Retinal pigment epithelial cell (primary cell): ENCODE results near the gene OSM.
"Not testable (repeated sequence)": the region's sequence is repeated elsewhere in the genome, so short reads cannot be mapped to it uniquely, and the experiment has no call there.

Source experiments
- DNase-seq: peaks from one replicate; pipeline ENCODE4 v3.0.0-alpha.2; 2010; ENCODE audit warnings: low read depth
- H3K4me3 ChIP-seq: 2 replicates; pipeline ENCODE4 v1.5.1; 2011; ENCODE audit warnings: mild to moderate bottlenecking, low read length, control low read depth, moderate library complexity
- CTCF ChIP-seq: conservative IDR thresholded peaks from 2 replicates; pipeline ENCODE4 v1.5.1; 2011; ENCODE audit warnings: low read depth, low read length, control low read depth, inconsistent platforms

Gene OSM

DNA sequence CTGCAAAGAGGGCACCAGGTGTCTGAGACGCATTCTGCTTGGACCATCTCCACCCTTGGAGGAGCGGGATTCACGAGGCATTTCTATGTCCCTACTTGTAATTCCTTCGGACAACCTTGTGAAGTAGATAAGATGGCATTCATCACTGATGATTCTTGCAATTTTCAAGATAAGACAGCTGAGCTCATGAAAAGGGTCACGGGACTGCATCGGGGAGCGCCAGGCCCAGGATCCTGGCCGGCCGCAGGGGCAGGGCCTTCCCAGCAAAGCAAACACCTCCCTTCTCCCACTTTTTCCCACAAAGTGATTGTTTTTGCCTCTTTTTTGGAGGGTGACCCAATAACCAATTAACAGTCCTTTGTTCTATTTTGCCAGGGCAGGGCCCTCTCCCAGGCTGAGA lies 28.5 kb downstream of the OSM start:
- no peak for TF ChIP-seq CTCF
- H3K4me3 ChIP-seq: no peak overlapping the region
- DNase-seq: no peak

GRCh38 chr22:30236875-30237274 lies 29.8 kb downstream of the OSM start:
- no peak for DNase-seq
- no peak for TF ChIP-seq CTCF
- no peak overlapping the region for H3K4me3 ChIP-seq

DNA sequence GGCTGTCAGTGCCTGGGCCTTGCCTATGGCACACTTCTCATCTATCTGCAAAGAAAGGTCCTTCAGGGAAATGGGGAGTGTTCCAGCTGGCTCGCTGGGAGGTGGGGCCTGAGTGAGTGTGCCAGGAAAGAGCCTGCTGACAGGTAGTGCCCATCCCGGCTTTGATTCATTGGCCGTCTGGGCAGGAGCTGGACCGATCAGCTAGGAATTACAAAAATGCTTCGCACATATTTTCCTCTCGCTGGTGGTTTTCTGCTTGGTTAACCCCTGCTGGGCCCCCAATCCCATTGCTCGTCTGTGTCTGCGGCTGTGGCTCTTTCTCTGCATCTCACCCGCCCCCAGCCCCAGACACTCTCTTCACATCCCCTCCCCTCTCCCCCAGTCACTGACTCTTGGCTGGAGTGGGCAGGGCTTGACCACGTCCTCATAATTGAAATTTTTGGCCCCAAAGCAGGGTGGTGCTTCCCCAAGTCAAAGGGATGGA lies 30.9 kb downstream of the OSM start:
- no peak for TF ChIP-seq CTCF
- DNase-seq: peak; percentile 96
- no peak overlapping the region for H3K4me3 ChIP-seq

- peak; percentile 99 for DNase-seq
- no peak overlapping the region for H3K4me3 ChIP-seq
- no peak for TF ChIP-seq CTCF
Observed at GRCh38 chr22:30234786-30235470, 31.7 kb downstream of the OSM start.

GRCh38 chr22:30234325-30234724 lies 32.3 kb downstream of the OSM start:
- not testable (repeated sequence) for DNase-seq, H3K4me3 ChIP-seq

DNA sequence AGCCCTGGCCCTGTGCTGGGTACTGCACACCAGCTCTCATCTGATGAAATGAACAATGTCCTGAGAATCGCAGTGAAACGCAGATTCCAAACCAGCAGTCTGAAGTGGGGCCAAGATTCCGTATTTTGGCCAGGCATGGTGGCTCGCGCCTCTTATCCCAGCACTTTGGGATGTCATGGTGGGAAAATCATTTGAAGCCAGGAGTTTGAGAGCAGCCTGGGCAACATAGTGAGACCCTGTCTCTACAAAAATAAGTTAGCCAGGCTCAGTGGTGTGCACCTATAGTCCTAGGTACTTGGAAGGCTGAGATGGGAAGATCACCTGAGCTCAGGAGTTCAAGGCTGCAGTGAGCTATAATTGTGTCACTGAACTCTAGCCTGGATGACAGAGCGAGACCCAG lies 33.1 kb downstream of the OSM start:
- H3K4me3 ChIP-seq: no peak overlapping the region
- no peak for DNase-seq
- TF ChIP-seq CTCF: no peak

GRCh38 chr22:30232716-30233218 lies 33.9 kb downstream of the OSM start:
- no peak overlapping the region for H3K4me3 ChIP-seq
- no peak for TF ChIP-seq CTCF
- no peak for DNase-seq
